BJ (cell line): ENCODE measurements around the gene LRRC14B. TPM values are rescaled to one million over a fixed set of nuclear protein-coding genes. Genes with fewer than 3 reads are reported as not detected.
"Not testable (repeated sequence)": the region's sequence is repeated elsewhere in the genome, so short reads cannot be mapped to it uniquely, and the experiment has no call there.

Source experiments
- CTCF ChIA-PET: fragments of 350-600 bp; formaldehyde crosslinking; extraction: SDS; loops from one replicate; lab custom pipeline; 2021; ENCODE audit warnings: antibody characterized with exemption, inconsistent platforms; lab: Yijun Ruan, JAX
- POLR2A ChIA-PET: fragments of 300-600 bp; sonication (Branson Sonifier 250); formaldehyde crosslinking; extraction: SDS; loops from one replicate; lab custom pipeline; 2021; ENCODE audit warnings: antibody characterized with exemption; lab: Charles Lee
- DNase-seq: peaks from one replicate; pipeline ENCODE4 v3.0.0-alpha.2; 2011; ENCODE audit warnings: low read depth
- H3K27me3 ChIP-seq: 2 replicates; pipeline ENCODE4 v1.6.0; 2011; ENCODE audit warnings: low read length; ENCODE audit not compliant: control insufficient read depth, insufficient read depth
- H3K36me3 ChIP-seq: 2 replicates; pipeline ENCODE4 v1.5.1; 2011; ENCODE audit warnings: low read length; ENCODE audit not compliant: control insufficient read depth, insufficient read depth
- H3K4me3 ChIP-seq: 2 replicates; pipeline ENCODE4 v1.5.1; 2011; ENCODE audit warnings: low read depth, mild to moderate bottlenecking, control low read depth, low read length
- CTCF ChIP-seq: IDR thresholded peaks from 2 replicates; pipeline ENCODE4 v1.5.1; 2011; ENCODE audit warnings: low read depth, mild to moderate bottlenecking, control low read depth, inconsistent platforms, low read length, moderate library complexity; ENCODE audit not compliant: insufficient read depth
- polyA plus RNA-seq: library from polyadenylated mRNA; depleted of rRNA; stranded (reverse); fragments of >200 nt; gene quantifications from 2 replicates; pipeline ENCODE4 v1.2.3, GENCODE V29; 2011; rRNA removed
- small RNA-seq: library from RNA; depleted of rRNA; stranded (forward); fragments of <200 nt; gene quantifications from one replicate; pipeline ENCODE3, GENCODE V24; 2012; ENCODE audit warnings: low replicate concordance, low read depth; ENCODE audit not compliant: insufficient read length

The LRRC14B gene
- polyA plus RNA-seq, 1 experiment = not detected

GRCh38 chr5:234450-234849 lies 43.2 kb downstream of the LRRC14B start:
- CTCF ChIA-PET = no interaction called here
- POLR2A ChIA-PET = no interaction called here
- no peak overlapping the region for H3K4me3 ChIP-seq
- peaks cover 21% of the 10 kb centered on the region for H3K36me3 ChIP-seq
- no peaks in the 10 kb centered on the region for H3K27me3 ChIP-seq
- no peak for TF ChIP-seq CTCF
- no peak for DNase-seq

- DNase-seq, POLR2A ChIA-PET, H3K27me3 ChIP-seq, CTCF ChIA-PET, H3K4me3 ChIP-seq: not testable (repeated sequence)
- peaks cover 23% of the 10 kb centered on the region for H3K36me3 ChIP-seq
Observed at GRCh38 chr5:235527-235926, 44.2 kb downstream of the LRRC14B start.

GRCh38 chr5:237931-238330 lies 46.6 kb downstream of the LRRC14B start:
- peaks cover 20% of the 10 kb centered on the region for H3K36me3 ChIP-seq
- H3K27me3 ChIP-seq, H3K4me3 ChIP-seq, DNase-seq, POLR2A ChIA-PET, CTCF ChIA-PET: not testable (repeated sequence)

- H3K27me3 ChIP-seq, H3K36me3 ChIP-seq, CTCF ChIA-PET, POLR2A ChIA-PET, H3K4me3 ChIP-seq, DNase-seq: not testable (repeated sequence)
Observed at GRCh38 chr5:240550-240949, 49.3 kb downstream of the LRRC14B start.

GRCh38 chr5:241045-241669 lies 49.9 kb downstream of the LRRC14B start:
- POLR2A ChIA-PET, CTCF ChIA-PET, H3K36me3 ChIP-seq, DNase-seq, H3K4me3 ChIP-seq, H3K27me3 ChIP-seq: not testable (repeated sequence)

- DNase-seq, POLR2A ChIA-PET, H3K27me3 ChIP-seq, H3K4me3 ChIP-seq, H3K36me3 ChIP-seq, CTCF ChIA-PET: not testable (repeated sequence)
Observed at GRCh38 chr5:243683-244367, 52.5 kb downstream of the LRRC14B start.

GRCh38 chr5:245717-246116 lies 54.4 kb downstream of the LRRC14B start:
- ChIA-PET POLR2A (interaction anchor here (0.7 kb wide), 1 partner anchor 26 kb away, joined by 3 read pairs; the partner anchor contains the start of gene PDCD6), CTCF (interaction anchor here (1.1 kb wide), 1 partner anchor 13 kb away, joined by 3 read pairs; no protein-coding TSS in a partner anchor)
- not testable (repeated sequence) for DNase-seq, H3K27me3 ChIP-seq, H3K4me3 ChIP-seq, H3K36me3 ChIP-seq

Small RNA genes within 50 kb of the gene (small RNA-seq; reads per million reads assigned to genes)
- not detected for gene RF00019

Other genes with a start within 250 kb of the LRRC14B start
- gene PLEKHG4B, start 99.3 kb upstream of the LRRC14B start, polyA plus RNA-seq = 0.72 and 1.4 TPM in 2 replicates
- gene CCDC127, start 26.7 kb downstream of the LRRC14B start, polyA plus RNA-seq = 4.5 and 4.8 TPM in 2 replicates
- gene SDHA, start 26.8 kb downstream of the LRRC14B start, polyA plus RNA-seq = 74.9 and 112 TPM in 2 replicates
- 153 and 200 TPM in 2 replicates for gene PDCD6, start 80.2 kb downstream of the LRRC14B start, polyA plus RNA-seq
- gene AHRR, start 130.2 kb downstream of the LRRC14B start, polyA plus RNA-seq = 25.2 and 36.4 TPM in 2 replicates